Caco-2 (cell line): ENCODE data around the gene CHMP4A. TPM values are rescaled to one million over a fixed set of nuclear protein-coding genes. Genes with fewer than 3 reads are reported as not detected.

Experiments used
- BruUV-seq: library from RNA; stranded (reverse); fragments of 400-500 nt; replicated peaks from 2 replicates; lab custom pipeline; 2021; lab: Mats Ljungman, UMichigan
- CTCF ChIA-PET: fragments of 300-600 bp; sonication (Branson Sonifier 250); formaldehyde crosslinking; loops from one replicate; lab custom pipeline; 2022; ENCODE audit warnings: antibody characterized with exemption; lab: Charles Lee
- POLR2A ChIA-PET: fragments of 300-600 bp; sonication (Branson Sonifier 250); formaldehyde crosslinking; loops from one replicate; lab custom pipeline; 2022; ENCODE audit warnings: antibody characterized with exemption; lab: Charles Lee
- DNase-seq, 2 experiments: peaks; one replicate each; pipeline versions ENCODE4 v3.0.0 to v3.0.0-alpha.2; 2020 to 2022
- H3K27me3 ChIP-seq: replicated peaks from 2 replicates; pipeline ENCODE4 v1.6.0; 2011; ENCODE audit warnings: low read length; ENCODE audit not compliant: control insufficient read depth, insufficient read depth
- H3K36me3 ChIP-seq: 2 replicates; pipeline ENCODE4 v1.5.1; 2011; ENCODE audit warnings: low read length; ENCODE audit not compliant: control insufficient read depth, insufficient read depth
- H3K4me1 ChIP-seq: fragments of 250-450 bp; sonication (Bioruptor Pico); 2 replicates; pipeline ENCODE4 v1.5.1; 2020; ENCODE audit warnings: mild to moderate bottlenecking
- H3K4me3 ChIP-seq: 2 replicates; pipeline ENCODE4 v1.5.1; 2011; ENCODE audit warnings: low read depth, mild to moderate bottlenecking, control low read depth, low read length
- H3K9me3 ChIP-seq: fragments of 250-450 bp; sonication (Bioruptor Pico); 2 replicates; pipeline ENCODE4 v1.5.1; 2020; ENCODE audit warnings: mild to moderate bottlenecking, moderate library complexity
- H3K27ac Mint-ChIP-seq: one replicate; pipeline ENCODE4 v1.8.0; 2022; ENCODE audit warnings: mixed read lengths; ENCODE audit not compliant: unreplicated experiment
- H3K27me3 Mint-ChIP-seq: one replicate; pipeline ENCODE4 v1.8.0; 2022; ENCODE audit warnings: mixed read lengths; ENCODE audit not compliant: insufficient read depth, unreplicated experiment
- H3K36me3 Mint-ChIP-seq: one replicate; pipeline ENCODE4 v1.8.0; 2022; ENCODE audit warnings: mild to moderate bottlenecking, mixed read lengths; ENCODE audit not compliant: insufficient read depth, unreplicated experiment
- H3K4me1 Mint-ChIP-seq: one replicate; pipeline ENCODE4 v1.8.0; 2022; ENCODE audit warnings: low read depth, mixed read lengths; ENCODE audit not compliant: unreplicated experiment
- H3K4me3 Mint-ChIP-seq: one replicate; pipeline ENCODE4 v1.8.0; 2022; ENCODE audit warnings: mild to moderate bottlenecking, moderate library complexity, mixed read lengths; ENCODE audit not compliant: unreplicated experiment
- H3K9me3 Mint-ChIP-seq: one replicate; pipeline ENCODE4 v1.8.0; 2022; ENCODE audit warnings: mixed read lengths; ENCODE audit not compliant: unreplicated experiment
- CTCF ChIP-seq, 2 experiments: fragments of 200-600 bp in 1 of 2; IDR thresholded peaks; 1 replicate in 1 of 2; 2 replicates in 1 of 2; pipeline versions ENCODE4 v1.5.1 to v1.8.0; 2011 to 2022; ENCODE audit warnings: antibody characterized with exemption in 1 of 2, control low read depth in 1 of 2, inconsistent platforms in 1 of 2, low read depth in 1 of 2, low read length in 1 of 2, mild to moderate bottlenecking in 1 of 2, moderate library complexity in 1 of 2; ENCODE audit not compliant: insufficient read depth in 1 of 2, severe bottlenecking in 1 of 2, unreplicated experiment in 1 of 2
- intact Hi-C: fragments of 100-400 bp; cut with micrococcal nuclease; formaldehyde crosslinking; loops from one replicate; pipeline ENCODE4 v1.10.0; 2022; ENCODE audit not compliant: unreplicated experiment
- total RNA-seq: library from RNA; stranded (reverse); gene quantifications from 2 replicates; pipeline ENCODE4 v1.2.3, GENCODE V29; 2022

The CHMP4A gene
- total RNA-seq, 1 experiment from 2014 or later, result 57.7 TPM

- H3K9me3 Mint-ChIP-seq, result no peaks in the 10 kb centered on the region
- H3K4me1 Mint-ChIP-seq, result peaks cover 9% of the 10 kb centered on the region
- H3K36me3 Mint-ChIP-seq, result peaks cover 63% of the 10 kb centered on the region
- Histone ChIP-seq H3K9me3 (no peaks in the 10 kb centered on the region), H3K36me3 (peaks cover 5% of the 10 kb centered on the region), H3K4me3 (no peak overlapping the region), H3K4me1 (no peaks in the 10 kb centered on the region), H3K27me3 (no peaks in the 10 kb centered on the region)
- intact Hi-C loops, result no loop called here
- ChIA-PET CTCF (interaction anchor here (0.9 kb wide), 2 partner anchors 25 to 70 kb away, joined by 3 to 4 read pairs; partner anchors contain the start of genes CHMP4A and CIDEB), POLR2A (interaction anchor here (1.5 kb wide), 1 partner anchor 25 kb away, joined by 4 read pairs; no protein-coding TSS in a partner anchor)
- H3K27me3 Mint-ChIP-seq, result no peaks in the 10 kb centered on the region
- H3K27ac Mint-ChIP-seq, result peak overlapping the region; percentile 61
- no peak for DNase-seq
- no peak for TF ChIP-seq CTCF (IDR thresholded peaks at IDR 0.05; ENCODE audit: insufficient read depth in 1 of 2, low read depth in 1 of 2, low read length in 1 of 2, severe bottlenecking in 1 of 2, unreplicated experiment in 1 of 2)
- H3K4me3 Mint-ChIP-seq, result no peak overlapping the region
- no TSS peak for BruUV-seq
Measured at GRCh38 chr14:24238527-24239037, 25.3 kb upstream of the CHMP4A start.

GRCh38 chr14:24238123-24238522 is 24.8 kb upstream of the CHMP4A start:
- Histone ChIP-seq H3K4me1 (no peaks in the 10 kb centered on the region), H3K9me3 (no peaks in the 10 kb centered on the region), H3K4me3 (no peak overlapping the region), H3K27me3 (no peaks in the 10 kb centered on the region), H3K36me3 (peaks cover 5% of the 10 kb centered on the region)
- Mint-ChIP-seq H3K4me1 (peaks cover 9% of the 10 kb centered on the region), H3K36me3 (peaks cover 62% of the 10 kb centered on the region), H3K4me3 (no peak overlapping the region), H3K9me3 (no peaks in the 10 kb centered on the region), H3K27ac (peak overlapping the region; percentile 61), H3K27me3 (no peaks in the 10 kb centered on the region)
- TF ChIP-seq CTCF (IDR thresholded peaks at IDR 0.05; ENCODE audit: insufficient read depth in 1 of 2, low read depth in 1 of 2, low read length in 1 of 2, severe bottlenecking in 1 of 2, unreplicated experiment in 1 of 2), result no peak
- intact Hi-C loops, result no loop called here
- DNase-seq, result no peak
- CTCF ChIA-PET, result interaction anchor here (0.9 kb wide), 2 partner anchors 25 to 70 kb away, joined by 3 to 4 read pairs; partner anchors contain the start of genes CHMP4A and CIDEB
- POLR2A ChIA-PET, result interaction anchor here (1.5 kb wide), 1 partner anchor 24 kb away, joined by 4 read pairs; no protein-coding TSS in a partner anchor
- BruUV-seq, result no TSS peak

- H3K4me3 Mint-ChIP-seq, result no peak overlapping the region
- peaks cover 9% of the 10 kb centered on the region for H3K4me1 Mint-ChIP-seq
- no peak overlapping the region for H3K27ac Mint-ChIP-seq
- peaks cover 5% of the 10 kb centered on the region for H3K36me3 ChIP-seq
- H3K9me3 ChIP-seq, result no peaks in the 10 kb centered on the region
- H3K9me3 Mint-ChIP-seq, result no peaks in the 10 kb centered on the region
- peaks cover 56% of the 10 kb centered on the region for H3K36me3 Mint-ChIP-seq
- ChIA-PET CTCF (interaction anchor here (0.9 kb wide), 2 partner anchors 24 to 71 kb away, joined by 3 to 4 read pairs; partner anchors contain the start of genes CHMP4A and CIDEB), POLR2A (interaction anchor here (1.5 kb wide), 1 partner anchor 24 kb away, joined by 4 read pairs; no protein-coding TSS in a partner anchor)
- intact Hi-C loops, result no loop called here
- no peaks in the 10 kb centered on the region for H3K4me1 ChIP-seq
- BruUV-seq, result no TSS peak
- no peak overlapping the region for H3K4me3 ChIP-seq
- H3K27me3 Mint-ChIP-seq, result no peaks in the 10 kb centered on the region
- no peak for DNase-seq
- no peak for TF ChIP-seq CTCF (IDR thresholded peaks at IDR 0.05; ENCODE audit: insufficient read depth in 1 of 2, low read depth in 1 of 2, low read length in 1 of 2, severe bottlenecking in 1 of 2, unreplicated experiment in 1 of 2)
- H3K27me3 ChIP-seq, result no peaks in the 10 kb centered on the region
Measured at GRCh38 chr14:24237463-24237955, 24.2 kb upstream of the CHMP4A start.
